GM12878 (cell line): ENCODE measurements around the gene OTOP3. TPM values are rescaled to one million over a fixed set of nuclear protein-coding genes. Genes with fewer than 3 reads are reported as not detected.
A peak's percentile ranks its signal among the peaks of the same experiment; 100 is the strongest.

Experiments used
- ATF7 ChIP-seq: fragments of 450-650 bp; IDR thresholded peaks from 2 replicates; pipeline ENCODE4 v1.6.1; 2016; ENCODE audit warnings: low read depth, mild to moderate bottlenecking
- CBFB ChIP-seq: IDR thresholded peaks from 2 replicates; pipeline ENCODE4 v1.6.1; 2016; ENCODE audit warnings: antibody characterized with exemption, low read depth
- EED ChIP-seq: sonication (generic); IDR thresholded peaks from 2 replicates; pipeline ENCODE4 v1.6.1; 2016; ENCODE audit warnings: antibody characterized with exemption, low read depth
- ETV6 ChIP-seq, 2 experiments: fragments of 450-650 bp in 1 of 2; IDR thresholded peaks in 1 of 2; conservative IDR thresholded peaks in 1 of 2; 2 replicates each; pipeline ENCODE4 v1.6.1; 2014; ENCODE audit warnings: antibody characterized with exemption in 1 of 2, borderline replicate concordance in 1 of 2, low read depth in 1 of 2, mild to moderate bottlenecking in 1 of 2, moderate library complexity in 1 of 2
- NR2F1 ChIP-seq: fragments of 450-650 bp; conservative IDR thresholded peaks from 2 replicates; pipeline ENCODE4 v1.6.1; 2017; ENCODE audit warnings: mild to moderate bottlenecking
- PAX5 ChIP-seq: IDR thresholded peaks from 2 replicates; pipeline ENCODE4 v1.6.1; 2011; ENCODE audit warnings: low read depth, low read length, borderline replicate concordance
- USF2 ChIP-seq: IDR thresholded peaks from 2 replicates; pipeline ENCODE4 v1.6.1; 2011; ENCODE audit warnings: low read depth, low read length, improper control_type of control experiment, borderline replicate concordance
- ZBED1 ChIP-seq: IDR thresholded peaks from 2 replicates; pipeline ENCODE4 v1.6.1; 2016; ENCODE audit warnings: borderline replicate concordance
- ZBTB11 ChIP-seq: fragments of 450-650 bp; formaldehyde crosslinking; IDR thresholded peaks from 2 replicates; pipeline ENCODE4 v1.5.0; 2022; ENCODE audit warnings: mild to moderate bottlenecking, missing genetic modification characterization
- ZNF687 ChIP-seq: fragments of 450-650 bp; IDR thresholded peaks from 2 replicates; pipeline ENCODE4 v1.6.1; 2017; ENCODE audit warnings: mild to moderate bottlenecking, moderate library complexity
- polyA plus RNA-seq, 11 experiments: library from polyadenylated mRNA; depleted of rRNA in 4 of 11; unstranded in 6 of 11; stranded (reverse) in 5 of 11; fragments of >200 nt; fragmentation: Nextera tagmentation in 4 of 11; fragmentation: Illumina TruSeq in 1 of 11; extraction: Ambion mirVana in 4 of 11; extraction: Trizol in 1 of 11; gene quantifications; 1 replicate in 1 of 11; 2 replicates in 10 of 11; pipeline versions ENCODE4 v1.2.1 to v1.2.3, GENCODE V29; 2011 to 2016; ENCODE audit warnings: inconsistent platforms in 2 of 11, missing spikeins in 2 of 11, low read depth in 1 of 11
- total RNA-seq, 4 experiments: library from RNA; depleted of rRNA in 3 of 4; stranded (reverse); fragments of >200 nt in 3 of 4; fragmentation: Illumina TruSeq in 1 of 4; extraction: Trizol in 1 of 4; gene quantifications; 2 replicates each; pipeline versions ENCODE4 v1.2.1 to v1.2.3, GENCODE V29; 2013 to 2021
- TF ChIP-seq, protein P1 (sequence below): fragments of 150-350 bp; IDR thresholded peaks from 2 replicates; pipeline ENCODE4 v1.6.1; 2016; ENCODE audit warnings: low read depth, low read length
- TF ChIP-seq, protein P2 (sequence below): fragments of 450-650 bp; IDR thresholded peaks from 2 replicates; pipeline ENCODE4 v1.6.1; 2016; ENCODE audit warnings: mild to moderate bottlenecking
- TF ChIP-seq, protein P3 (sequence below): IDR thresholded peaks from 2 replicates; pipeline ENCODE4 v1.6.1; 2012; ENCODE audit warnings: low read depth, low read length, improper control_type of control experiment
- TF ChIP-seq, protein P4 (sequence below): IDR thresholded peaks from 2 replicates; pipeline ENCODE4 v1.6.1; 2011; ENCODE audit warnings: borderline replicate concordance, low read depth, mild to moderate bottlenecking, moderate library complexity, mixed read lengths, low read length; ENCODE audit not compliant: insufficient read depth; ENCODE audit errors: extremely low read length

OTOP3 gene
- total and polyA plus RNA-seq, 10 of the 15 experiments (the other 5 are each of a cell fraction or from before 2014, with no cell fraction given): 0.03 to 0.06 TPM; not detected in 8

DNA sequence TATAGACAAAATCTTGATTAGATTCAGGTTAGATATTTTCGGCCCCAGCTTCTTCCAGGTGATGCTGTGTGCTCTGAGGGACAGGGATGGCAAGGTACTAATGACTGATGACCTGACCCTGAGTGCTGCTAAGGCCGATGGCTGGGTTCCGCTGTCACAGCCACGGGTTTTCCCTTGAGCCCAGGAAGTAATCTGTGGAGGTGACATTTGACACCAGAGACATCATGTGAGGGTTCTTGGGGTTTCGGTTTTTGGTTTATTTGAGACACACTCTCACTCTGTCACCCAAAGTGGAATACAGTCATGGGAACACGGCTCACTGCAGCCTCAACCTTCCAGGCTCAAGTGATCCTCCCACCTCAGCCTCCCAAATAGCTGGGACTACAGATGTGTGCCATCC lies 9.8 kb downstream of the OTOP3 start (continued):
- TF ChIP-seq ETV6 (conservative IDR thresholded peaks at IDR 0.05 in 1 of 2, IDR thresholded peaks at IDR 0.05 in 1 of 2; ENCODE audit: borderline replicate concordance in 1 of 2, low read depth in 1 of 2) (no peak), ZNF687 (no peak), EED (peak; percentile 44; the same call in 1 of the 2 replicates), ZBTB11 (CRISPR knock-in tag) (no peak), CBFB (no peak), ZBED1 (no peak), PAX5 (peak; percentile 59; the same call in 1 of the 2 replicates), NR2F1 (peak; percentile 98), ATF7 (peak; percentile 59; the same call in 1 of the 2 replicates), USF2 (peak; percentile 36; the same call in 1 of the 2 replicates)
- TF ChIP-seq, protein P1, sequence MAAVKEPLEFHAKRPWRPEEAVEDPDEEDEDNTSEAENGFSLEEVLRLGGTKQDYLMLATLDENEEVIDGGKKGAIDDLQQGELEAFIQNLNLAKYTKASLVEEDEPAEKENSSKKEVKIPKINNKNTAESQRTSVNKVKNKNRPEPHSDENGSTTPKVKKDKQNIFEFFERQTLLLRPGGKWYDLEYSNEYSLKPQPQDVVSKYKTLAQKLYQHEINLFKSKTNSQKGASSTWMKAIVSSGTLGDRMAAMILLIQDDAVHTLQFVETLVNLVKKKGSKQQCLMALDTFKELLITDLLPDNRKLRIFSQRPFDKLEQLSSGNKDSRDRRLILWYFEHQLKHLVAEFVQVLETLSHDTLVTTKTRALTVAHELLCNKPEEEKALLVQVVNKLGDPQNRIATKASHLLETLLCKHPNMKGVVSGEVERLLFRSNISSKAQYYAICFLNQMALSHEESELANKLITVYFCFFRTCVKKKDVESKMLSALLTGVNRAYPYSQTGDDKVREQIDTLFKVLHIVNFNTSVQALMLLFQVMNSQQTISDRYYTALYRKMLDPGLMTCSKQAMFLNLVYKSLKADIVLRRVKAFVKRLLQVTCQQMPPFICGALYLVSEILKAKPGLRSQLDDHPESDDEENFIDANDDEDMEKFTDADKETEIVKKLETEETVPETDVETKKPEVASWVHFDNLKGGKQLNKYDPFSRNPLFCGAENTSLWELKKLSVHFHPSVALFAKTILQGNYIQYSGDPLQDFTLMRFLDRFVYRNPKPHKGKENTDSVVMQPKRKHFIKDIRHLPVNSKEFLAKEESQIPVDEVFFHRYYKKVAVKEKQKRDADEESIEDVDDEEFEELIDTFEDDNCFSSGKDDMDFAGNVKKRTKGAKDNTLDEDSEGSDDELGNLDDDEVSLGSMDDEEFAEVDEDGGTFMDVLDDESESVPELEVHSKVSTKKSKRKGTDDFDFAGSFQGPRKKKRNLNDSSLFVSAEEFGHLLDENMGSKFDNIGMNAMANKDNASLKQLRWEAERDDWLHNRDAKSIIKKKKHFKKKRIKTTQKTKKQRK: no peak
- TF ChIP-seq, protein P2, sequence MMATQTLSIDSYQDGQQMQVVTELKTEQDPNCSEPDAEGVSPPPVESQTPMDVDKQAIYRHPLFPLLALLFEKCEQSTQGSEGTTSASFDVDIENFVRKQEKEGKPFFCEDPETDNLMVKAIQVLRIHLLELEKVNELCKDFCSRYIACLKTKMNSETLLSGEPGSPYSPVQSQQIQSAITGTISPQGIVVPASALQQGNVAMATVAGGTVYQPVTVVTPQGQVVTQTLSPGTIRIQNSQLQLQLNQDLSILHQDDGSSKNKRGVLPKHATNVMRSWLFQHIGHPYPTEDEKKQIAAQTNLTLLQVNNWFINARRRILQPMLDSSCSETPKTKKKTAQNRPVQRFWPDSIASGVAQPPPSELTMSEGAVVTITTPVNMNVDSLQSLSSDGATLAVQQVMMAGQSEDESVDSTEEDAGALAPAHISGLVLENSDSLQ: peak; percentile 73
- TF ChIP-seq, protein P3, sequence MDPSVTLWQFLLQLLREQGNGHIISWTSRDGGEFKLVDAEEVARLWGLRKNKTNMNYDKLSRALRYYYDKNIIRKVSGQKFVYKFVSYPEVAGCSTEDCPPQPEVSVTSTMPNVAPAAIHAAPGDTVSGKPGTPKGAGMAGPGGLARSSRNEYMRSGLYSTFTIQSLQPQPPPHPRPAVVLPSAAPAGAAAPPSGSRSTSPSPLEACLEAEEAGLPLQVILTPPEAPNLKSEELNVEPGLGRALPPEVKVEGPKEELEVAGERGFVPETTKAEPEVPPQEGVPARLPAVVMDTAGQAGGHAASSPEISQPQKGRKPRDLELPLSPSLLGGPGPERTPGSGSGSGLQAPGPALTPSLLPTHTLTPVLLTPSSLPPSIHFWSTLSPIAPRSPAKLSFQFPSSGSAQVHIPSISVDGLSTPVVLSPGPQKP: no peak
- TF ChIP-seq, protein P4, sequence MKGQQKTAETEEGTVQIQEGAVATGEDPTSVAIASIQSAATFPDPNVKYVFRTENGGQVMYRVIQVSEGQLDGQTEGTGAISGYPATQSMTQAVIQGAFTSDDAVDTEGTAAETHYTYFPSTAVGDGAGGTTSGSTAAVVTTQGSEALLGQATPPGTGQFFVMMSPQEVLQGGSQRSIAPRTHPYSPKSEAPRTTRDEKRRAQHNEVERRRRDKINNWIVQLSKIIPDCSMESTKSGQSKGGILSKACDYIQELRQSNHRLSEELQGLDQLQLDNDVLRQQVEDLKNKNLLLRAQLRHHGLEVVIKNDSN: peak; percentile 44
